Psoas muscle (tissue), 8 donors: ENCODE results near the gene COBL. TPM values are rescaled to one million over a fixed set of nuclear protein-coding genes. Genes with fewer than 3 reads are reported as not detected.

Experiments used
- ATAC-seq, 4 donors: fragments of 200-7000 bp; cut with Tn5 transposase; one replicate each; pipeline ENCODE4 v1.9.1; 2020; ENCODE audit warnings: moderate library complexity in 3 of 4, mild to moderate bottlenecking in 2 of 4
- DNase-seq, 2 donors: peaks; one replicate each; pipeline ENCODE4 v3.0.0-alpha.2; 2020
- H3K27ac ChIP-seq: fragments of 200-600 bp; one replicate; pipeline ENCODE4 v1.8.0; 2022
- H3K27me3 ChIP-seq, 3 donors: fragments of 200-600 bp in 1 of 3; one replicate each; pipeline versions ENCODE4 v1.6.1 to v1.8.0; 2013 to 2022; ENCODE audit warnings: low read length in 2 of 3, mild to moderate bottlenecking in 2 of 3, moderate library complexity in 1 of 3; ENCODE audit not compliant: insufficient read depth in 3 of 3
- H3K36me3 ChIP-seq, 2 donors: fragments of 200-600 bp in 1 of 2; one replicate each; pipeline versions ENCODE4 v1.6.1 to v1.8.0; 2013 to 2022; ENCODE audit warnings: low read depth in 1 of 2, mild to moderate bottlenecking in 1 of 2, moderate library complexity in 1 of 2; ENCODE audit not compliant: insufficient read depth in 1 of 2
- H3K4me1 ChIP-seq: fragments of 200-600 bp; one replicate; pipeline ENCODE4 v1.8.0; 2022
- H3K4me3 ChIP-seq: fragments of 200-600 bp; one replicate; pipeline ENCODE4 v1.8.0; 2022; ENCODE audit warnings: mild to moderate bottlenecking
- H3K9me3 ChIP-seq: fragments of 200-600 bp; one replicate; pipeline ENCODE4 v1.8.0; 2022
- CTCF ChIP-seq: fragments of 200-600 bp; IDR thresholded peaks from one replicate; pipeline ENCODE4 v1.8.0; 2022; ENCODE audit warnings: antibody characterized with exemption
- WGBS, 3 donors: extraction: QIAGEN DNeasy Blood & Tissue Kit; methylation state at CpG; one replicate each; pipeline versions ENCODE4 v1.1.6 to v1.1.7; 2013; 5-methylcytosine and 5-hydroxymethylcytosine counted together
- intact Hi-C, 2 donors: fragments of 100-400 bp; cut with DNase I; formaldehyde crosslinking; loops; one replicate each; pipeline versions ENCODE4 v1.11.0 to v1.14.2; 2022
- polyA plus RNA-seq, 3 donors: library from polyadenylated mRNA; stranded (reverse); fragments of 200-250 nt; gene quantifications; one replicate each; pipeline ENCODE4 v1.2.3, GENCODE V29; 2013
- total RNA-seq, 4 donors: library from RNA; stranded (reverse); fragmentation: NEBNext Ultra II Directional in 2 of 4; extraction: Animal tissue kit (Norgen Biotek cat#: 25700) in 2 of 4; gene quantifications; one replicate each; pipeline versions ENCODE4 v1.2.1 to v1.2.4, GENCODE V29; 2021 to 2023
- donor health status: healthy with polysubstance abuse.
- donor health status: DM: no; HTN: no; CAD: no; lungs with moderate emphysema.
- donor health status: Bipolar disorder and iron deficiency.
- donor health status: healthy.
- donor health status: DM: yes; HTN: yes; CAD: no.
- donor health status: DM: no; HTN: no; CAD: no.
- donor health status: DM: no; HTN: no; CAD: no.
- donor health status: DM: yes; HTN: yes; CAD: no.

The COBL gene
- total and polyA plus RNA-seq, 7 donors, result 57.5 to 139 (median 115) TPM

- peaks cover 6% of the 10 kb centered on the region for H3K4me1 ChIP-seq
- H3K4me3 ChIP-seq, result no peak overlapping the region
- ATAC-seq, result peak in 1 of 4 donors; percentile 24
- no peaks in the 10 kb centered on the region for H3K27me3 ChIP-seq
- H3K9me3 ChIP-seq, result no peaks in the 10 kb centered on the region
- TF ChIP-seq CTCF, result no peak
- H3K36me3 ChIP-seq, result peaks cover 3 to 16% of the 10 kb centered on the region in 2 donors
- 66 to 75% (median 68%) methylated on average over 1 of the region's 1 CpG for WGBS, 3 donors
- H3K27ac ChIP-seq, result no peak overlapping the region
- DNase-seq, result no peak
- intact Hi-C loops, result loop anchor here (5.0 to 10.0 kb wide), 4 partner anchors 355 to 672 kb away; partner anchors contain the start of gene GRB10 (in 1 of the 2)
These were observed 176.8 kb downstream of the COBL start for GRCh38 chr7:51139796-51140195.

GRCh38 chr7:51138123-51139085 lies 178.2 kb downstream of the COBL start:
- WGBS, 3 donors, result 70 to 82% (median 78%) methylated on average over 10 of the region's 10 CpGs
- Histone ChIP-seq H3K9me3 (no peaks in the 10 kb centered on the region), H3K27ac (no peak overlapping the region), H3K36me3 (peaks cover 3 to 25% of the 10 kb centered on the region in 2 donors), H3K4me3 (no peak overlapping the region), H3K4me1 (peaks cover 6% of the 10 kb centered on the region), H3K27me3 (no peaks in the 10 kb centered on the region)
- no peak for TF ChIP-seq CTCF
- no peak for DNase-seq
- intact Hi-C loops, result no loop called here
- no peak for ATAC-seq

- Histone ChIP-seq H3K4me3 (no peak overlapping the region), H3K4me1 (no peaks in the 10 kb centered on the region), H3K27me3 (no peaks in the 10 kb centered on the region), H3K36me3 (peaks cover 3 to 29% of the 10 kb centered on the region in 2 donors), H3K9me3 (peaks cover 4% of the 10 kb centered on the region), H3K27ac (no peak overlapping the region)
- TF ChIP-seq CTCF, result no peak
- no peak for DNase-seq
- no peak for ATAC-seq
- 66 to 88% (median 70%) methylated on average over 2 of the region's 2 CpGs for WGBS, 3 donors
- intact Hi-C loops, result no loop called here
These were observed 181.0 kb downstream of the COBL start for GRCh38 chr7:51135576-51135975.

GRCh38 chr7:51134013-51134441 lies 182.6 kb downstream of the COBL start:
- ATAC-seq (no peak), DNase-seq (no peak)
- no peaks in the 10 kb centered on the region for H3K27me3 ChIP-seq
- peaks cover 4% of the 10 kb centered on the region for H3K9me3 ChIP-seq
- no peak for TF ChIP-seq CTCF
- H3K27ac ChIP-seq, result no peak overlapping the region
- intact Hi-C loops, result no loop called here
- 46 to 64% (median 61%) methylated on average over 4 of the region's 4 CpGs for WGBS, 3 donors
- H3K4me3 ChIP-seq, result no peak overlapping the region
- H3K36me3 ChIP-seq, result peaks cover 3 to 29% of the 10 kb centered on the region in 2 donors
- H3K4me1 ChIP-seq, result no peaks in the 10 kb centered on the region
